ENCODE measurements around the gene CFAP61. TPM values are rescaled to one million over a fixed set of nuclear protein-coding genes. Genes with fewer than 3 reads are reported as not detected.

The CFAP61 gene
- total RNA-seq, 1 experiment from 2014 or later, result 0.16 TPM

DNA sequence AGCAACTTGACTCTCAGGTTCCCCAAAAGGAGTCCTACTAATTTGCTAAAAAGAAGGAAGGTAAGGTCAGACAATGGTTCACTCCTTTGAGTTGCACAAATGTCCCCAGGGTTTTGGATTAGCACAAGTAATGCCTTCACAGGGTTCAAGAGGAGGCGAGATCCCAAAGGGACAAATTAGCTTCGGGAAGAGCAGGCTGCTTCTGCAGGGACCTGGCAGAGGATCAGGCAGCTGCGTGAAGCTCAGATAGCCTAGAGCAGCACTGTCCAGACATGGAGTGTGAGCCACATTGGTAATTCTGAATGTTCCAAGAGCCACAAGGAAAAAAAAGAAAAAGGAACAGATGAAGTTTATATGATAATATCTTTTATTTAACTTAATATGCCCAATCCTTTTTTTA lies 115.4 kb downstream of the CFAP61 start:
- no peak for DNase-seq (ENCODE audit: low spot score)

GRCh38 chr20:20173254-20173653 lies 120.9 kb downstream of the CFAP61 start:
- DNase-seq (ENCODE audit: low spot score), result no peak

GRCh38 chr20:20174089-20174835 lies 121.9 kb downstream of the CFAP61 start:
- no peak for DNase-seq (ENCODE audit: low spot score)

DNA sequence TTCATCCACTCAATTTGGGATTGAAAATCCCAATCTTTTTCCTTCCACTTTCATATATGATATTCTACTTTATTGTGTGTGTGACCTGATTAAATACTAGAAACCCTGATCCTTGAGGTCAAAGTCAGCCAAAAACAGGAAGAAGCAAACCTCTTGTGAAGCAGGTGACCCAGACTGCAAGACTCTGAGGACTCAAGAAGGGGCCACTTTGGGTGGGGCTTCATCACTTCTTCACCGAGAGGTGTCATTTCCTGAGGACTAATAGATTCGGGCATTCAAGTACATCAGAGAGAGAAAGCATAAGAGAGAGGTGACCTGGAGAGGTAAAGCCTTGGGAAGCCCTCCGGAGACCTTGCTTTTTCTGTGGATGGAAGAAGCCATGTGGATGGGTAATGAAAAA lies 129.0 kb downstream of the CFAP61 start:
- DNase-seq (ENCODE audit: low spot score), result no peak

DNA sequence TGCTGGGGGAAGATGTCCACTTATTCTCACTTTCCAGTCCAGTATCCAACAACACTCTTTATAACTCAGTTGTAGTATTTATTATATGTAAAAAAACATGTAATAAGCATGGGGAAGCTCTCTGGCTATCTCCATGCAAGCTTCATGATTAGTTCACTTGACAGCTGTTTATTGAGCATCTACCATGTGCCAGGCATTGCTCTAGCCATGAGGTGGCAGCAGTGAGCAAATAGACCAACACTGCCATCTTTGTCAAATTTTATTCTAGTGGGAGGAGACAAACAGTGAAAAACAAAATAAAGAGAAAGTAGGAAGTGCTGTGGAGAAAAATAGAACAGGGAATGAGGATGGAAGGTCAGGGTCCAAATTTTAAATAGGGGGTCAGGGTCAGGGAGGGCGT lies 131.8 kb downstream of the CFAP61 start:
- peak; percentile 37 for DNase-seq (ENCODE audit: low spot score)

DNA sequence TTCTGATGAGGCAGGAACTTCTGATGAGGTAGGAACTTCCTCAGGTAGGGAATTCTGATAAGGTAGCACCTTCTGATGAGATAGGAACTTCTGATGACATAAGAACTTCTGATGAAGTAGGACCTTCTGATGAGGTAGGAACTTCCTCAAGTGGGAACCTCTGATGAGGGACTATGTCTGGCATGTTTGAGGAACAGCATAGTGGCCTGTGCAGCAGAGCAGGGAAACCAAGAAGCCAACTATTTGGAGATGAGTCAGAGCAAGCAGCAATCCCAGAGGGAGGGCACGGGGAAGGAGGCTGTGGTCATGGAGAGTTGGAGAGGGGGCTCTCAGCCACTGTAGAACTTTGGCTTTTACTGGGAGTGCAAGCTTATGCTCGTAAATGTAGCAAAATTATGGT lies 132.4 kb downstream of the CFAP61 start:
- no peak for DNase-seq (ENCODE audit: low spot score)

DNA sequence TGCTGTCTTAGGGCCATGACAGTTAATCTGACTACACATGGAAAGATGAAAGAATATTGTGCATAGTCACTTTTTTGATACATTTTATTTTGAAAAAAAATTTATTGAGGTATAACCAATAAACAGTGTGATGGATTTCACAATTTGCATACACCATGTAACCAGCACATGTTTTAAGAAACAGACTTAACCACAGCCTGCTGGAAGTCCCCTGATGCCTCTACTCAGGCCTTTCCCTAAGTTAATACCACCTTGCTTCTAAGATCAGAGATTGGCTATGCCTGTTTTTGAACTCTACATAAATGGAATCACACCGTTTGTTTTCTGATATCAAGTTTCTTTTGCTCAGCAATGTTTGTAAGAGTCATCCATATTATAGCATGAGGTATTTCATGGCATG lies 136.3 kb downstream of the CFAP61 start:
- DNase-seq (ENCODE audit: low spot score), result no peak

DNA sequence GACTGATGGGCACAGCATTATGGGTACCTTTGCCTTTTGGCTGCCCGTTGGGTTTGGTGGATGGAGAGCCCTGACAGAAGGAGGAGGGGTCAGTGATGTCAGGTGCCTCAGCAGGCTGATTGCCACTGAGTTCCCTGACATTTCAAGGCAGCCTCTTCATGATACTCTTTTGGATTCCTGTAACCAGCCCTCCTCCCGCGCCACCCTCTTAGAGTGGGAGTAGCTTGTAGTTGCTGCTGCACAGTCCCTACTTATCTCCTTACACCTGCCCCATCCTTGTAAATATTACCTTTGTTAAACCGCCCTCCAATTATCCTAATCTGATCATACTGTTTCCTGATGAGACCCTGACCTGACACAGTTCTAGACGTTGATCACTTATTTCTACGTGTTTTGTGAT lies 140.0 kb downstream of the CFAP61 start:
- no peak for DNase-seq (ENCODE audit: low spot score)

DNA sequence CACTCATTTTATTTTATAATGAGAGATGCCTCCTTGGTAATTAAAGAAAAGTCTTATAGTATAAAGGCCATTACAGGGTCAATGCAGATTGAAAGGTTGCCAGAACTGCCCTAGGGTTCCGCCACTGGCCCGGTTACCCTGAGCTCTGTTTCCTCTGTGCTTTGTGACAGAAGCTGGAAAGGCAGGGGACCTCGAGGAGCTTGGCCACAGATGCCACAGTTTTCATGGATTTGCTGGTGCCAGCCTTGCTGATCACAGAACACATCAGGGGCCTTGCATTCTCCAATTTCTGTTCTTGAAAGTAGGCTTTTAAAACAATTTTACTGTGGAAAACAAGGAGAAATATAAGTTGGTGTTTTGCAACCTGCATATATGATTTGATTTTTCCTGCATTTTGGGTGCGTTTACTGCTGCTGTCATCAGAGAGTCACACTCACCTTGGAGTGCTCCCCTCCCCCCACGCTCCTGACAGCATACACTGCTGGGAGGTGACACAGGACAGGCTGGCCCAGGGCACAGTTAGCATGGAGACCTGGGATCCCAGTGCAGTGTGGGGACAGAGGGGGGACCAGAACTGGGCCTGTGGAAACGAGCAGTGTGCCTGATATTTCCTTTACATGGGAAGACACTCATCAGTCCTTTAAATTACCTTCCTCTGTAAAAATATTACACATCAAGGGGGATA lies 142.8 kb downstream of the CFAP61 start:
- no peak for DNase-seq (ENCODE audit: low spot score)

DNA sequence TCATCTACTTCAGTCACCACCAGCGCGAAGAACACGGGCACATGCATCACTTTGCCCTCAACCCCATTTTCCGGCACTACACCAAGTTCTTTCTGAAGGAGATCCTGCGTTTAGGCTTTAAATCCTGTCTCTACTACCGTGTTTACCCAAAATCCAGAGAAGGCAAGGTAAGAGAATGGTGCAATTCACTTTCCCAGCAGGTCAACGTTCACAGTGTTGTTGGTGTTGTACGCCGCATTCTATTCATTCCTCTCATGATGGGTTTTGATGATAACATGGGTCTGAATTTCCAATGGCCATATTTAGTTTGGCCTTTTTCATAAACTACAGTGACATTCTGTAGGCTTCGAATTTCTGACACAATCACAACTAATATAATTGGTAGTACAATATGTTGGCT lies 144.3 kb downstream of the CFAP61 start:
- DNase-seq (ENCODE audit: low spot score), result no peak

GRCh38 chr20:20198011-20198410 lies 145.7 kb downstream of the CFAP61 start:
- DNase-seq (ENCODE audit: low spot score), result no peak

DNA sequence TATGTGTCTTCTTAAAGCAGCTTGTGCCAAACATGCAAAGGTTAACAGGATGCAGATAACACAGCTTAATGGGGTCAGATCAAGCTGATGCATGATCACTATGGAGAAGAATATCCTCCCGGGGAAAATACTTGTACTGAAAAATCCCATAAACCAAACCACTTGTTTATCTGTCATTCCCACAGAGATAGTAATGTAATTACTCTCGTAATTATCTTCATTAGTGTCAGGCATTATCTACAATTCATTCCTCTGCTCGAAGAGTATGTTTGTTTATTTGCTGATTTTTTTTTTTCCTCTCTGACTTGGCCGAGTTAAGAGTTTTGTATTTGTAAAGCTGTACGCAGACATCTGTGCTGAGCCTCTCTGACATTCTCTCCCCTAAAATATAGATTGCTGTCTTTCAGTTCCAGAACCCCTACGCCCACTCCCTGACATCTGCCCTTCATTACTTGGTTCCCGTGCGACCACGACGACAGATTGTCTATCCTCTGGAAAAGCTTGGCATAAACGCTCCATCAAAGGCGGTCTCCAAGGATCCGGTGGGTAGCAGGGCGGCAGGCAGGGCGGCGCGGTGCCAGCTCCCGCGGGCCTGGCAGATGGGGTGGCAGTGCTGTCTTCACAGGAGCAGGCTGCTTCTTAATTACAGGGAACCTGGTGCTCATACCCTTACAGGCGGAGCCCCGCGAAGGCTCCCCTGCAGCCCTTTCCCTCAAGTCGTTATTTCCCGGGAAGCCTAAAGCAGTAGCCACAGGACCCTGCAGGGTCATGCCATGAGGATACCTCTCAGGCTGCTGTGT lies 147.2 kb downstream of the CFAP61 start:
- DNase-seq (ENCODE audit: low spot score), result peak; percentile 18

DNA sequence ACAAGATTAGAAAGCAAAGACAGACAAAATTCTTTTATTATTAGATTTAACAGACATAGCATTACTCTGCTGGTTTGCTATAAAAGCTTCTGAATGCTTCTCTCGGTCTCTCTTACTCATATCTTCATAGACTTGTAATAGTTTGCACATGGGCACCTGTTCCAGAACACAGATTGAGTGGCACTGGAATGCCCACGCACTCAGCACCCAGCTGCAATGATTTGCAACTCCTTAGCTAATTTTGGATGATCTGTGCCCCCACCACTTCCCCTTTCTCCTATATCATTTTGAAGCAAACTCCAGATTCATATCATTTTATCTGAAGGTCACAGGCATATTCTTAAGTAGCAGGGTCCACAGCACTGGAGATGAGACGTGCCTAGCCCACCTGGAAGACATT lies 148.8 kb downstream of the CFAP61 start:
- DNase-seq (ENCODE audit: low spot score), result no peak

GRCh38 chr20:20201639-20202038 lies 149.3 kb downstream of the CFAP61 start:
- no peak for DNase-seq (ENCODE audit: low spot score)

DNA sequence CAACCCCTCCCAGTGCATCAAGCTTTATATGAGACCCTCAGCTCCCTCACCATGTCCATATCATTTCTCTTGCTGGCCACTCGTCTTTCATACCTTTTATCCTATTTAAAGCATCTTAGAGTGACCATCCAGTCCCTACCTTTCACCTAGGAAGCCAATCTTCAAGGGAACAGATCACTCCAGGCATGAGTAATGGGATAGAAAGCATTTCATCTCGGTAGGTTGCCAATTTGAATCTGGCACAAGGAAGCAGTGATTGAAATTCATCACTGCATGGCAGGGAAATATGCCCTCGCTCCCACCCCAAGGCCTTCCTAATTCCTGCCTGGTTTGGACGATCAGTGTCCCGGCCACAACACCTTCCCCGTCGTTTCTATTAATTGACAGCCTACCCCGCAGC lies 150.4 kb downstream of the CFAP61 start:
- DNase-seq (ENCODE audit: low spot score), result no peak

DNA sequence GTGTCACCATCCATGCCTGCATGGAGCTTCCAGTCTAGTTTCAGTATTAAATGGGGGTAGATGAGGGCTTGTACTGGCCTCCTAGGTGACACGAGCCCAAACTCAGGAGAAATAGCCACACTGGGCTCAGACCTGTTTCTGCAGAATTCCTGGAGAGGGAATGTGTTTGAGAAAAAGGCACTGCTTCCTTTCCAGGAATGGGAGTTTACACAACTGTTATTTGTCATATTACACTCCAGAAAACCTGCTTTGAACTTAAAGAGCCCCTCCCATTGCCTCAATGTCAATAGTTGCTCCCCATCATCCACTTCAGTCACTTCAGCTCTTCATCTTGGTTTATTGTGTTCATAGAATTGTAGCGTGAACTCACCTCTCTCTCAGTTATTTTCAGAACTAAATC lies 151.5 kb downstream of the CFAP61 start:
- DNase-seq (ENCODE audit: low spot score), result no peak

GRCh38 chr20:20204256-20204655 lies 151.9 kb downstream of the CFAP61 start:
- no peak for DNase-seq (ENCODE audit: low spot score)

GRCh38 chr20:20205141-20205861 lies 153.0 kb downstream of the CFAP61 start:
- DNase-seq (ENCODE audit: low spot score), result no peak

GRCh38 chr20:20205862-20206236 lies 153.5 kb downstream of the CFAP61 start:
- peak; percentile 46 for DNase-seq (ENCODE audit: low spot score)

GRCh38 chr20:20206788-20207187 lies 154.5 kb downstream of the CFAP61 start:
- DNase-seq (ENCODE audit: low spot score), result no peak

DNA sequence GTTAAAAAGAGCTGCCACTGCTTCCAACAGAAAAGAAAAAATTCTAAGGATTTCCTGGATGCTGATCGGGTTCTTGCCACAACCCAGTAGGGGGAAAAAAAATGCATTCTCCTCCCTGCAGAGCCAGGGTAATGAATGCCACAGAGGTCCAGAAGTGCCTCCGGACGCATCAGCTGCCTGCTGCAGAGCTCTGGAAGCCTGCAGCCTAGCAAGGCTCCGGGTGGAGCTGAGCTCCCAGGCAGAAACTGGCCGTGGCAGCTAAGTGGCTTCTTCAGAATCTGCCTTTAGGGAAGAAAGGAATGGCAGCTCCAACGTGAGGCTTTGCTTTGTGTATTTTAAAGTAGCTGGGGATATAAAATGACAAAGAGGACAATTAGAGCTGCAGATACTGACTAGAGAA lies 155.0 kb downstream of the CFAP61 start:
- peak; percentile 20 for DNase-seq (ENCODE audit: low spot score)

DNA sequence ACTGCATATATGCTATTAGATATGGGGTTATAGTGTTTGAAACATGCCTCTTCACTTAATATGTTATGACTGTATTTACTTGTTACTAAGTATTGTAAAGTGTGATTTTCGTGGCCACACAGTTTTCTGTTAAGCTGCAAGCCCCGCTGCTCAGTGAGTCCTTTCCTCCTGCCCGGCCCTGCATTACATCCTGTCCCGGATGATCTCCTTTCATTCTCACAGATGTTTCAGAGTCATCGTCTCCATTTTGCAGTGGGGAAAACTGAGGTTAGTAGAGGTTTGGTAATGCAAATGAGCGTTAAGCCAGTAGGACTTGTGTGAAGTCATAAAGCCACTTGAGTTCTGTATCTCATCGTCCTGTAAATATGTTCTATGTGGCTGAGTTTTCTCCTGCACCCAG lies 155.5 kb downstream of the CFAP61 start:
- no peak for DNase-seq (ENCODE audit: low spot score)

Measured in A172 (cell line).